ENCODE measurements around the gene IL17B. TPM values are rescaled to one million over a fixed set of nuclear protein-coding genes. Genes with fewer than 3 reads are reported as not detected.
"Not testable (repeated sequence)": the region's sequence is repeated elsewhere in the genome, so short reads cannot be mapped to it uniquely, and the experiment has no call there.

Gene IL17B
- total RNA-seq, 2 experiments from 2014 or later = not detected

DNA sequence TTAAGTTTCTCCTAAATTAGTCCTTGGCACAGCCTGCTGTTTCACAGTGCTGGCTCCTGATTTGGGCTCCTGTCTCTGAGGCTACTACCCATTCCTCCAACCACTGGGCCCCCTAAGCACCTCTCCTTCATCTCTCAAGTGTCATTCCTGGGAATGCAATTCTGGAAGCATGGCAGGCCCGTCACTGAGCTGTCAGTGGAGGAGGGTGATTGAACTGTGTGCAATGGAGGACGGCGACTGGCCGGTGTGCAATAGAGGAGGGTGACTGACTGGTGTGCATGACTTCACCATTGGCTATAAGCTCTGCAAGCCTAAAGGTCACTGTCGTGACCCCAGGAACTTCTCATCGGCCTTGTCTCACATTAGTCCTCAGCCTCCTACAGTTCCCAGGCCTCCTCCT, 12.4 kb upstream of the IL17B start:
- no peaks in the 10 kb centered on the region for H3K9me2 ChIP-seq (ENCODE audit: insufficient read depth, low read length)
- H3K9me3 ChIP-seq (ENCODE audit: low read length) = no peaks in the 10 kb centered on the region
- H2AFZ ChIP-seq (ENCODE audit: low read length) = no peak overlapping the region
- POLR2A ChIA-PET = no interaction called here
- intact Hi-C loops (cut with micrococcal nuclease; ENCODE audit: unreplicated experiment) = no loop called here
- H3K4me3 ChIP-seq (ENCODE audit: low read depth, low read length, poor library complexity, severe bottlenecking) = no peak overlapping the region
- no peak for TF ChIP-seq EZH2phosphoT487 (IDR thresholded peaks at IDR 0.05; ENCODE audit: borderline replicate concordance, low read depth, low read length)
- TF ChIP-seq, protein P1, sequence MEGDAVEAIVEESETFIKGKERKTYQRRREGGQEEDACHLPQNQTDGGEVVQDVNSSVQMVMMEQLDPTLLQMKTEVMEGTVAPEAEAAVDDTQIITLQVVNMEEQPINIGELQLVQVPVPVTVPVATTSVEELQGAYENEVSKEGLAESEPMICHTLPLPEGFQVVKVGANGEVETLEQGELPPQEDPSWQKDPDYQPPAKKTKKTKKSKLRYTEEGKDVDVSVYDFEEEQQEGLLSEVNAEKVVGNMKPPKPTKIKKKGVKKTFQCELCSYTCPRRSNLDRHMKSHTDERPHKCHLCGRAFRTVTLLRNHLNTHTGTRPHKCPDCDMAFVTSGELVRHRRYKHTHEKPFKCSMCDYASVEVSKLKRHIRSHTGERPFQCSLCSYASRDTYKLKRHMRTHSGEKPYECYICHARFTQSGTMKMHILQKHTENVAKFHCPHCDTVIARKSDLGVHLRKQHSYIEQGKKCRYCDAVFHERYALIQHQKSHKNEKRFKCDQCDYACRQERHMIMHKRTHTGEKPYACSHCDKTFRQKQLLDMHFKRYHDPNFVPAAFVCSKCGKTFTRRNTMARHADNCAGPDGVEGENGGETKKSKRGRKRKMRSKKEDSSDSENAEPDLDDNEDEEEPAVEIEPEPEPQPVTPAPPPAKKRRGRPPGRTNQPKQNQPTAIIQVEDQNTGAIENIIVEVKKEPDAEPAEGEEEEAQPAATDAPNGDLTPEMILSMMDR (conservative IDR thresholded peaks at IDR 0.05; ENCODE audit: low read length) = no peak
- DNase-seq (ENCODE audit: low spot score) = no peak
- no peaks in the 10 kb centered on the region for H3K36me3 ChIP-seq (ENCODE audit: insufficient read depth, low read length)
- H3K4me1 ChIP-seq (ENCODE audit: insufficient read depth, low read length, poor library complexity, severe bottlenecking) = no peaks in the 10 kb centered on the region
- CTCF ChIA-PET (ENCODE audit: unreplicated experiment) = no interaction called here
- no peak overlapping the region for H3K4me2 ChIP-seq (ENCODE audit: low read length)
- BruUV-seq (replicated peaks) = no TSS peak
- H4K20me1 ChIP-seq (ENCODE audit: insufficient read depth, low read length) = no peaks in the 10 kb centered on the region
- no peaks in the 10 kb centered on the region for H3K79me2 ChIP-seq (ENCODE audit: insufficient read depth, low read depth, low read length)
- no peak overlapping the region for H3K27ac ChIP-seq (ENCODE audit: low read depth, low read length, poor library complexity, severe bottlenecking)

GRCh38 chr5:149391076-149391475, 12.0 kb upstream of the IL17B start:
- H3K36me3 ChIP-seq (ENCODE audit: insufficient read depth, low read length); H3K9me2 ChIP-seq (ENCODE audit: insufficient read depth, low read length); intact Hi-C loops (cut with micrococcal nuclease; ENCODE audit: unreplicated experiment); DNase-seq (ENCODE audit: low spot score); H3K4me3 ChIP-seq (ENCODE audit: low read depth, low read length, poor library complexity, severe bottlenecking); H3K9me3 ChIP-seq (ENCODE audit: low read length); H3K4me2 ChIP-seq (ENCODE audit: low read length); H3K27ac ChIP-seq (ENCODE audit: low read depth, low read length, poor library complexity, severe bottlenecking); H2AFZ ChIP-seq (ENCODE audit: low read length); BruUV-seq (replicated peaks); H3K4me1 ChIP-seq (ENCODE audit: insufficient read depth, low read length, poor library complexity, severe bottlenecking); H3K79me2 ChIP-seq (ENCODE audit: insufficient read depth, low read depth, low read length); H4K20me1 ChIP-seq (ENCODE audit: insufficient read depth, low read length): not testable (repeated sequence)
- ChIA-PET CTCF (ENCODE audit: unreplicated experiment) (interaction anchor here (0.6 kb wide), 1 partner anchor 519 kb away, joined by 5 read pairs; no protein-coding TSS in a partner anchor), POLR2A (interaction anchor here (1.5 kb wide), 1 partner anchor 10 kb away, joined by 4 read pairs; no protein-coding TSS in a partner anchor)

GRCh38 chr5:149389552-149390495, 10.7 kb upstream of the IL17B start:
- Histone ChIP-seq H3K4me1 (ENCODE audit: insufficient read depth, low read length, poor library complexity, severe bottlenecking) (no peaks in the 10 kb centered on the region), H3K27ac (ENCODE audit: low read depth, low read length, poor library complexity, severe bottlenecking) (no peak overlapping the region), H3K4me2 (ENCODE audit: low read length) (no peak overlapping the region), H3K4me3 (ENCODE audit: low read depth, low read length, poor library complexity, severe bottlenecking) (no peak overlapping the region), H4K20me1 (ENCODE audit: insufficient read depth, low read length) (no peaks in the 10 kb centered on the region), H3K36me3 (ENCODE audit: insufficient read depth, low read length) (no peaks in the 10 kb centered on the region), H3K9me2 (ENCODE audit: insufficient read depth, low read length) (no peaks in the 10 kb centered on the region), H3K79me2 (ENCODE audit: insufficient read depth, low read depth, low read length) (no peaks in the 10 kb centered on the region), H3K9me3 (ENCODE audit: low read length) (no peaks in the 10 kb centered on the region), H2AFZ (ENCODE audit: low read length) (no peak overlapping the region)
- intact Hi-C loops (cut with micrococcal nuclease; ENCODE audit: unreplicated experiment) = no loop called here
- CTCF ChIA-PET (ENCODE audit: unreplicated experiment) = interaction anchor here (0.5 to 0.6 kb wide), 2 partner anchors 13 to 221 kb away, joined by 3 to 5 read pairs; no protein-coding TSS in a partner anchor
- POLR2A ChIA-PET = interaction anchor here (1.5 kb wide), 1 partner anchor 11 kb away, joined by 4 read pairs; no protein-coding TSS in a partner anchor
- BruUV-seq (replicated peaks) = no TSS peak
- no peak for DNase-seq (ENCODE audit: low spot score)
- TF ChIP-seq, protein P1 (conservative IDR thresholded peaks at IDR 0.05; ENCODE audit: low read length) = no peak
- TF ChIP-seq EZH2phosphoT487 (IDR thresholded peaks at IDR 0.05; ENCODE audit: borderline replicate concordance, low read depth, low read length) = no peak

Measured in OCI-LY7 (cell line).